Activated CD4-positive, alpha-beta memory T cell treated with anti-CD3 and anti-CD28 coated beads, Interleukin-2, amount 10 ng/mL, durations not matched to agents 7 days and 5 days (primary cell): Measurements from ENCODE around the gene ARHGAP28. TPM values are rescaled to one million over a fixed set of nuclear protein-coding genes. Genes with fewer than 3 reads are reported as not detected.

Source experiments
- CTCF ChIA-PET: fragments of 350-600 bp; sonication (Branson Sonifier 250); formaldehyde crosslinking; loops from one replicate; lab custom pipeline; 2021; ENCODE audit warnings: antibody characterized with exemption, inconsistent platforms; lab: Charles Lee
- POLR2A ChIA-PET: fragments of 350-600 bp; sonication (Branson Sonifier 250); formaldehyde crosslinking; loops from one replicate; lab custom pipeline; 2021; ENCODE audit warnings: antibody characterized with exemption; lab: Charles Lee
- DNase-seq: peaks from one replicate; pipeline ENCODE4 v3.0.0-alpha.2; 2020
- H3K27ac Mint-ChIP-seq: one replicate; pipeline ENCODE4 v1.8.0; 2021; ENCODE audit warnings: mild to moderate bottlenecking, mixed read lengths
- H3K27me3 Mint-ChIP-seq: one replicate; pipeline ENCODE4 v1.8.0; 2021; ENCODE audit warnings: mixed read lengths
- H3K36me3 Mint-ChIP-seq: one replicate; pipeline ENCODE4 v1.8.0; 2021; ENCODE audit warnings: low read depth, mixed read lengths
- H3K4me1 Mint-ChIP-seq: one replicate; pipeline ENCODE4 v1.8.0; 2021; ENCODE audit warnings: mixed read lengths
- H3K4me3 Mint-ChIP-seq: one replicate; pipeline ENCODE4 v1.8.0; 2021; ENCODE audit warnings: mild to moderate bottlenecking, mixed read lengths
- H3K9me3 Mint-ChIP-seq: one replicate; pipeline ENCODE4 v1.8.0; 2021; ENCODE audit warnings: mixed read lengths
- total RNA-seq, 2 experiments: library from RNA; stranded (reverse); gene quantifications; one replicate each; pipeline ENCODE4 v1.2.3, GENCODE V29; 2021

Gene ARHGAP28
- total RNA-seq, 2 experiments from 2014 or later = not detected

- H3K9me3 Mint-ChIP-seq = peaks cover 13% of the 10 kb centered on the region
- no peak overlapping the region for H3K4me3 Mint-ChIP-seq
- H3K27ac Mint-ChIP-seq = no peak overlapping the region
- no peaks in the 10 kb centered on the region for H3K4me1 Mint-ChIP-seq
- POLR2A ChIA-PET = no interaction called here
- H3K36me3 Mint-ChIP-seq = no peaks in the 10 kb centered on the region
- CTCF ChIA-PET = no interaction called here
- H3K27me3 Mint-ChIP-seq = no peaks in the 10 kb centered on the region
- DNase-seq = no peak
These were observed 219.0 kb downstream of the ARHGAP28 start for GRCh38 chr18:6948281-6949055.

GRCh38 chr18:6949800-6950586 is 220.5 kb downstream of the ARHGAP28 start:
- CTCF ChIA-PET = no interaction called here
- Mint-ChIP-seq H3K4me1 (no peaks in the 10 kb centered on the region), H3K4me3 (no peak overlapping the region), H3K9me3 (peaks cover 24% of the 10 kb centered on the region), H3K36me3 (no peaks in the 10 kb centered on the region), H3K27ac (no peak overlapping the region), H3K27me3 (no peaks in the 10 kb centered on the region)
- POLR2A ChIA-PET = no interaction called here
- DNase-seq = no peak

- ChIA-PET CTCF (no interaction called here), POLR2A (no interaction called here)
- no peaks in the 10 kb centered on the region for H3K27me3 Mint-ChIP-seq
- H3K36me3 Mint-ChIP-seq = no peaks in the 10 kb centered on the region
- H3K4me3 Mint-ChIP-seq = no peak overlapping the region
- H3K4me1 Mint-ChIP-seq = no peaks in the 10 kb centered on the region
- no peak for DNase-seq
- H3K9me3 Mint-ChIP-seq = peaks cover 24% of the 10 kb centered on the region
- H3K27ac Mint-ChIP-seq = no peak overlapping the region
These were observed 221.1 kb downstream of the ARHGAP28 start for GRCh38 chr18:6950641-6951040.

GRCh38 chr18:6951336-6952090 is 222.0 kb downstream of the ARHGAP28 start:
- H3K4me1 Mint-ChIP-seq = no peaks in the 10 kb centered on the region

GRCh38 chr18:6954501-6954900 is 225.0 kb downstream of the ARHGAP28 start:
- H3K9me3 Mint-ChIP-seq = peaks cover 24% of the 10 kb centered on the region
- H3K27ac Mint-ChIP-seq = no peak overlapping the region
- ChIA-PET POLR2A (no interaction called here), CTCF (no interaction called here)
- no peak for DNase-seq
- H3K4me1 Mint-ChIP-seq = no peaks in the 10 kb centered on the region
- H3K4me3 Mint-ChIP-seq = no peak overlapping the region
- no peaks in the 10 kb centered on the region for H3K36me3 Mint-ChIP-seq
- no peaks in the 10 kb centered on the region for H3K27me3 Mint-ChIP-seq

More at GRCh38 chr18:6951336-6952090, 222.0 kb downstream of the ARHGAP28 start:
- no peak overlapping the region for H3K27ac Mint-ChIP-seq
- H3K4me3 Mint-ChIP-seq = no peak overlapping the region
- H3K9me3 Mint-ChIP-seq = peaks cover 24% of the 10 kb centered on the region
- H3K36me3 Mint-ChIP-seq = no peaks in the 10 kb centered on the region
- H3K27me3 Mint-ChIP-seq = no peaks in the 10 kb centered on the region
- ChIA-PET CTCF (no interaction called here), POLR2A (no interaction called here)
- no peak for DNase-seq

- H3K4me1 Mint-ChIP-seq = no peaks in the 10 kb centered on the region
- no peaks in the 10 kb centered on the region for H3K36me3 Mint-ChIP-seq
- peaks cover 21% of the 10 kb centered on the region for H3K9me3 Mint-ChIP-seq
- H3K4me3 Mint-ChIP-seq = no peak overlapping the region
- ChIA-PET POLR2A (no interaction called here), CTCF (no interaction called here)
- no peaks in the 10 kb centered on the region for H3K27me3 Mint-ChIP-seq
- no peak overlapping the region for H3K27ac Mint-ChIP-seq
- no peak for DNase-seq
These were observed 225.8 kb downstream of the ARHGAP28 start for GRCh38 chr18:6955304-6955703.

GRCh38 chr18:6956495-6956894 is 227.0 kb downstream of the ARHGAP28 start:
- peaks cover 18% of the 10 kb centered on the region for H3K9me3 Mint-ChIP-seq
- H3K4me1 Mint-ChIP-seq = no peaks in the 10 kb centered on the region
- no peaks in the 10 kb centered on the region for H3K27me3 Mint-ChIP-seq
- H3K27ac Mint-ChIP-seq = no peak overlapping the region
- ChIA-PET CTCF (no interaction called here), POLR2A (no interaction called here)
- no peak for DNase-seq
- no peaks in the 10 kb centered on the region for H3K36me3 Mint-ChIP-seq
- no peak overlapping the region for H3K4me3 Mint-ChIP-seq

- no peaks in the 10 kb centered on the region for H3K4me1 Mint-ChIP-seq
- H3K36me3 Mint-ChIP-seq = no peaks in the 10 kb centered on the region
- H3K27ac Mint-ChIP-seq = no peak overlapping the region
- peaks cover 13% of the 10 kb centered on the region for H3K9me3 Mint-ChIP-seq
- no peak overlapping the region for H3K4me3 Mint-ChIP-seq
- ChIA-PET POLR2A (no interaction called here), CTCF (no interaction called here)
- no peak for DNase-seq
- H3K27me3 Mint-ChIP-seq = no peaks in the 10 kb centered on the region
These were observed 227.5 kb downstream of the ARHGAP28 start for GRCh38 chr18:6956999-6957398.

GRCh38 chr18:6959110-6959509 is 229.6 kb downstream of the ARHGAP28 start:
- H3K4me1 Mint-ChIP-seq = no peaks in the 10 kb centered on the region
- H3K9me3 Mint-ChIP-seq = peaks cover 6% of the 10 kb centered on the region
- H3K4me3 Mint-ChIP-seq = no peak overlapping the region
- POLR2A ChIA-PET = no interaction called here
- H3K27ac Mint-ChIP-seq = no peak overlapping the region
- DNase-seq = no peak
- no peaks in the 10 kb centered on the region for H3K36me3 Mint-ChIP-seq
- CTCF ChIA-PET = no interaction called here
- H3K27me3 Mint-ChIP-seq = no peaks in the 10 kb centered on the region

GRCh38 chr18:6960124-6960523 is 230.6 kb downstream of the ARHGAP28 start:
- CTCF ChIA-PET = no interaction called here
- Mint-ChIP-seq H3K27ac (no peak overlapping the region), H3K4me3 (no peak overlapping the region), H3K27me3 (no peaks in the 10 kb centered on the region), H3K4me1 (no peaks in the 10 kb centered on the region), H3K9me3 (no peaks in the 10 kb centered on the region), H3K36me3 (no peaks in the 10 kb centered on the region)
- no peak for DNase-seq
- POLR2A ChIA-PET = no interaction called here

GRCh38 chr18:6960656-6961055 is 231.1 kb downstream of the ARHGAP28 start:
- Mint-ChIP-seq H3K27me3 (no peaks in the 10 kb centered on the region), H3K4me1 (no peaks in the 10 kb centered on the region), H3K9me3 (no peaks in the 10 kb centered on the region), H3K4me3 (no peak overlapping the region), H3K36me3 (no peaks in the 10 kb centered on the region), H3K27ac (no peak overlapping the region)
- CTCF ChIA-PET = no interaction called here
- POLR2A ChIA-PET = no interaction called here
- no peak for DNase-seq

GRCh38 chr18:6961331-6961730 is 231.8 kb downstream of the ARHGAP28 start:
- Mint-ChIP-seq H3K9me3 (peaks cover 2% of the 10 kb centered on the region), H3K27me3 (no peaks in the 10 kb centered on the region), H3K36me3 (no peaks in the 10 kb centered on the region), H3K27ac (no peak overlapping the region), H3K4me1 (no peaks in the 10 kb centered on the region), H3K4me3 (no peak overlapping the region)
- DNase-seq = no peak
- CTCF ChIA-PET = no interaction called here
- POLR2A ChIA-PET = no interaction called here
